RCC 7860 (cell line): ENCODE measurements around the gene MAGI1.

Experiments used
- DNase-seq: peaks from one replicate; pipeline ENCODE4 v3.0.0-alpha.2; 2015; ENCODE audit warnings: low spot score
- FAIRE-seq: peaks from 2 replicates; lab custom pipeline; 2012; peaks lifted over from hg19 to GRCh38; lab: Jason Lieb, UNC

MAGI1 gene

DNA sequence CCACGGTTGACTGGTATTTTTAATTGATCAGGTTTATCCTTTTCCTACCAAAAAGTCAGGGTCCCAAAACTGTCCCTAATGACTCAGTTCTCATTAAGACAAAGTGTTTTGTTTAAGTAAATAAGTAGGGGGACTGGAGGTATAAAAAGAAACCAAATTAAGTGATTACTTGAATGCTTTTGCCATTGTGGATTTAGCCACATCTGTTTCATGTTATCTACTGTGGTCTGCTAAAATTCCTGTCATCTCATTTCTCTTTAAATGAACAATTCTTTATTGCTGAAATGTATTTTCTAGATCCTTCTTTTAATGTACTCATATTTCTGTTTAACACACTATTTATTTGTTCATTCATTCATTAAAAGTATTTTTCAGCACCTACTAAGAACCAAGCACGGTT lies 725.1 kb downstream of the MAGI1 start:
- FAIRE-seq (no peak), DNase-seq (no peak)

DNA sequence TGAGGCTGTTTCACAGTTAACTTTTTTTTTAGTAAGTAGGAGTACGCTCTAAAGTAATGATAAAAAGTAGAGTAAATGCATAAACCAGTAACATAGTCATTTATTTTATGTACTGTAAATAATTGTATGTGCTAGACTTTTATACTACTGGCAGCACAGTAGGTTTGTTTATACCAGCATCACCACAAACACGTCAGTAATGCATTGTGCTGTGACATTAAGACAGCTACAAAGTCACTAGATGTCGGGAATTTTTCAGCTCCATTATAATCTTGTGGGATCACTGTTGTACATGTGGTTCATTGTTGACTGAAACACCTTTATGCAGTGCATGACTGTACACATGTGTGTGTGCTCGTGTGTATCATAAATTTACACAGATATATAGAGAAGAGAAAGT lies 732.9 kb downstream of the MAGI1 start:
- DNase-seq = no peak
- no peak for FAIRE-seq
